Measurements from ENCODE around the gene ZWILCH. TPM values are rescaled to one million over a fixed set of nuclear protein-coding genes. Genes with fewer than 3 reads are reported as not detected.

The ZWILCH gene
- total RNA-seq, 2 donors from 2014 or later: 6.1 to 11.4 TPM

DNA sequence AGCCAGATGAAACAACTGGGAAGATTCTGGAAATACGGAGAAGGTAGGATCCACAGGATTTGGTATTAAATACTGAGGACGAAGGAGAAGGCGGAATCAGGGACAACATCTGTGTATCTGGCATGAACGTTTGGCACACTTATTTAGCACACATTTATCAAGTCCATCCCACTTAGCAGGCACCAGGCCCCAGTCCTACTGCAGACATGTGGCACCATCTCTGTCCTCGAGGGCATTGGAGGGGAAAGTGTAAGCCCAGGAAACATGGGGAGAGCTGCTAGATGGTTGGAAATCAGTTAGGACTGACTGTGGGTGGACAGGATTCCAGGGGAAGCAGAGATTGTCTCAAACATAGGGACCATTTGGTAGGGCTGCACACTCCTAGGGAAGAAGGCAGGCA is 89.7 kb downstream of the ZWILCH start:
- Histone ChIP-seq H3K27me3 (replicated peaks; ENCODE audit: insufficient read depth) (no peaks in the 10 kb centered on the region), H3K4me1 (replicated peaks) (no peaks in the 10 kb centered on the region), H3K4me3 (no peak overlapping the region), H3K9me3 (no peaks in the 10 kb centered on the region), H3K27ac (no peak overlapping the region), H3K36me3 (no peaks in the 10 kb centered on the region)
- no peak for DNase-seq (ENCODE audit: low spot score)
- intact Hi-C loops (cut with DNase I): no loop called here
- 80% methylated on average over 5 of the region's 5 CpGs for whole genome bisulfite sequencing
- no peak for TF ChIP-seq POLR2AphosphoS5 (IDR thresholded peaks at IDR 0.05)
- TF ChIP-seq, protein P1, sequence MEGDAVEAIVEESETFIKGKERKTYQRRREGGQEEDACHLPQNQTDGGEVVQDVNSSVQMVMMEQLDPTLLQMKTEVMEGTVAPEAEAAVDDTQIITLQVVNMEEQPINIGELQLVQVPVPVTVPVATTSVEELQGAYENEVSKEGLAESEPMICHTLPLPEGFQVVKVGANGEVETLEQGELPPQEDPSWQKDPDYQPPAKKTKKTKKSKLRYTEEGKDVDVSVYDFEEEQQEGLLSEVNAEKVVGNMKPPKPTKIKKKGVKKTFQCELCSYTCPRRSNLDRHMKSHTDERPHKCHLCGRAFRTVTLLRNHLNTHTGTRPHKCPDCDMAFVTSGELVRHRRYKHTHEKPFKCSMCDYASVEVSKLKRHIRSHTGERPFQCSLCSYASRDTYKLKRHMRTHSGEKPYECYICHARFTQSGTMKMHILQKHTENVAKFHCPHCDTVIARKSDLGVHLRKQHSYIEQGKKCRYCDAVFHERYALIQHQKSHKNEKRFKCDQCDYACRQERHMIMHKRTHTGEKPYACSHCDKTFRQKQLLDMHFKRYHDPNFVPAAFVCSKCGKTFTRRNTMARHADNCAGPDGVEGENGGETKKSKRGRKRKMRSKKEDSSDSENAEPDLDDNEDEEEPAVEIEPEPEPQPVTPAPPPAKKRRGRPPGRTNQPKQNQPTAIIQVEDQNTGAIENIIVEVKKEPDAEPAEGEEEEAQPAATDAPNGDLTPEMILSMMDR (IDR thresholded peaks at IDR 0.05): no peak
- no peak for TF ChIP-seq POLR2A (IDR thresholded peaks at IDR 0.05)

DNA sequence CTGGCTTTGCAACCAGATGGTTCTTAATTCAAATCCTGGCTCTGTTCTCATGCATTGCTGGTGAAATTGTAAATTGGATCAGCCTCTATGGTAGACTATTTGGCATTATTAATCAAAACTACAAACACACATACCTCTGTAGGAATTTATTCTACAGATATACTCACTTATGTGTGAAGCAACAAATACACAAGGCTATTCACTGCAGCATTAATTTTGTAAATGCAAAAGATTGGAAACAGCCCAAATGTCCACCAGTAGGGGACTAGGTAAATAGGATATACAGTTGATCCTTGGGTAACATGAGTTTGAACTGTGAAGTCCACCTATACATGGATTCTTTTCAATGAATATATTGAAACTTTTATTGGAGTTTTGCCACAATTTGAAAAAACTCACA is 90.2 kb downstream of the ZWILCH start:
- TF ChIP-seq POLR2A (IDR thresholded peaks at IDR 0.05) (no peak), POLR2AphosphoS5 (IDR thresholded peaks at IDR 0.05) (no peak)
- TF ChIP-seq, protein P1 (IDR thresholded peaks at IDR 0.05): no peak
- Histone ChIP-seq H3K27me3 (replicated peaks; ENCODE audit: insufficient read depth) (no peaks in the 10 kb centered on the region), H3K4me1 (replicated peaks) (no peaks in the 10 kb centered on the region), H3K36me3 (no peaks in the 10 kb centered on the region), H3K4me3 (no peak overlapping the region), H3K27ac (no peak overlapping the region), H3K9me3 (no peaks in the 10 kb centered on the region)
- intact Hi-C loops (cut with DNase I): no loop called here
- no peak for DNase-seq (ENCODE audit: low spot score)

DNA sequence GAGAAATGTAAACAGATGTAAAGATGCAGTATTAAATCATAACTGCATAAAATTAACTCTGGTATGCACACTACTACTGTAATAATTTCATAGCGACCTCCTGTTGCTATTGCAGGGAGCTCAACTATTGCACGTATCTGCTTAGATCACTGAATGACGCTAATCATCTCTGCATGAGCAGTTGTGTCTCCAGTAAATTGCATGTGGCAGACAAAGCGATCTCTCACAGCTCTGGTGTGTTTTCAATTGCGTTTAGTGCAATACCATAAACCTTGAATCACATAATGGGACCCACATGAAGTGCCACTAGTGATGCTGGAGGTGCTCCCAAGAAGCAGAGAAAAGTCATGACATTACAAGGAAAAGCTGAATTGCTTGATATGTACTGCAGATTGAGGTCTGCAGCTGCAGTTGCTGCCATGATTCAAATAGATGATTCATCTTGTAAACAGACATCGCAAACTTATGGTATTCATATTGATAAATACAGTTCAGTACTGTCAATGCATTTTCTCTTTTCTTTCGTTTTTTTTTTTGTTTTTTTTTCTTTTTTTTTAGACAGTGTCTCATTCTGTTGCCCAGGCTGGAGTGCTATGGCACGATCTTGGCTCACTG is 90.9 kb downstream of the ZWILCH start:
- intact Hi-C loops (cut with DNase I): no loop called here

DNA sequence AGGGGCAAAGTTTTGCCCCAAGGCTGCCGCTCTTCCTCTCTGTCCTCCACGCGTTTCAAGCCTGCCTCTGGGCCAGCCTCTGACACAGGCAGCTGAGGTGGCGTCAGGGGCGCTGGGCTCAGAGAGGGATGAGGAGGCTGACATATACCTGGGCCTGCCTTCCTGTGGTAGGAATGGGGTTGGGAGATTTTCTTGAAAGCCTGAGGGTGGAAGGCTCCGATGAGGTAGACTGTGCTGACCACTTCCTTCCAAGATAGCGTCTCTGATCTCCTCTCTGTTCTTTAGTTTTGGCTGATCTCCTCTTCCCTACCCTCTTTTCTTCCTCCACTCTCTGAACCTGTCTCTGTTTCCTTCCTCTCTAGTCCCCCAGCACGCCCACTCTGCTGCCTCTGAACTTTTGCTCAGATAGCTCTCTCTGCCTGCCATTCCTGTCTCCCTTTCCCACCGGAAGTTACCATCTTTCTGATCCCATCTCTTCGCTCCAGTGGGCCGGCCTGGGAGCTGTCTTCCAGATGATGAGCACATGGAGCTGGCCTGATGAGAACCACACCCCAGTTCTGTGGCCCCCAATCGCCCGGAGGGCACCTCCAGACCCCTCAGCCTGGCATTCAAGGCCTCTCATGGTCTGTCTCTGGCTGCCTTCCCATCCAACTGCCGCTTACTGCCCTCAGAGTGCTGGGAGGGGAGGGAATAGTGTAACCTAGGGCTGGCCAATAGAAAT is 93.1 kb downstream of the ZWILCH start:
- H3K4me1 ChIP-seq (replicated peaks): no peaks in the 10 kb centered on the region
- 80% methylated on average over 14 of the region's 14 CpGs for WGBS
- no peaks in the 10 kb centered on the region for H3K36me3 ChIP-seq
- TF ChIP-seq POLR2A (IDR thresholded peaks at IDR 0.05) (no peak), POLR2AphosphoS5 (IDR thresholded peaks at IDR 0.05) (no peak)
- TF ChIP-seq, protein P1 (IDR thresholded peaks at IDR 0.05): no peak
- no peak for DNase-seq (ENCODE audit: low spot score)
- no peak overlapping the region for H3K27ac ChIP-seq
- intact Hi-C loops (cut with DNase I): no loop called here
- no peaks in the 10 kb centered on the region for H3K27me3 ChIP-seq (replicated peaks; ENCODE audit: insufficient read depth)
- H3K4me3 ChIP-seq: no peak overlapping the region
- H3K9me3 ChIP-seq: no peaks in the 10 kb centered on the region

More for the DNA sequence above, 90.9 kb downstream of the ZWILCH start:
- H3K4me3 ChIP-seq: no peak overlapping the region
- H3K27ac ChIP-seq: no peak overlapping the region
- no peaks in the 10 kb centered on the region for H3K36me3 ChIP-seq
- TF ChIP-seq POLR2AphosphoS5 (IDR thresholded peaks at IDR 0.05) (no peak), POLR2A (IDR thresholded peaks at IDR 0.05) (no peak)
- TF ChIP-seq, protein P1 (IDR thresholded peaks at IDR 0.05): no peak
- no peak for DNase-seq (ENCODE audit: low spot score)
- H3K4me1 ChIP-seq (replicated peaks): no peaks in the 10 kb centered on the region
- H3K9me3 ChIP-seq: no peaks in the 10 kb centered on the region
- 78% methylated on average over 8 of the region's 8 CpGs for WGBS
- H3K27me3 ChIP-seq (replicated peaks; ENCODE audit: insufficient read depth): no peaks in the 10 kb centered on the region

Small RNAs within 50 kb of the gene (microRNA-seq; reads per million reads assigned to microRNA genes)
- gene MIR4512: not detected

Small RNAs within 50 kb of the gene (small RNA-seq; reads per million reads assigned to genes)
- gene MIR4512 (0 reads per million in 2 donors), gene RF01159 (0 reads per million in 2 donors), gene SNORD16 (0 reads per million in 2 donors), gene SNORD18A (0 reads per million in 2 donors), gene SNORD18B (0 reads per million in 2 donors), gene SNORD18C (0 reads per million in 2 donors)

Other genes starting within 250 kb of the ZWILCH start
- 10 to 100 TPM; 19.4 to 35.0 TPM for gene DIS3L, start 211.8 kb upstream of the ZWILCH start, total RNA-seq
- 10 to 100 TPM in 1 of 2 donors, 1 to 10 TPM in 1; 8.0 to 20.1 TPM for gene TIPIN, start 148.6 kb upstream of the ZWILCH start, total RNA-seq
- gene MAP2K1, start 118.4 kb upstream of the ZWILCH start, total RNA-seq: 10 to 100 TPM; 28.0 to 29.0 TPM
- 10 to 100 TPM; 23.6 to 27.0 TPM for gene SNAPC5, start 7.6 kb upstream of the ZWILCH start, total RNA-seq
- 1,000 to 10,000 TPM; 2,395 to 5,607 TPM for gene RPL4, start 471 bp upstream of the ZWILCH start, total RNA-seq
- not detected for gene LCTL, start 60.7 kb downstream of the ZWILCH start, total RNA-seq
- 10 to 100 TPM; 14.8 to 51.2 TPM for gene SMAD6, start 196.9 kb downstream of the ZWILCH start, total RNA-seq

All from prostate gland (tissue), 2 donors.